ENCODE results near the gene STAB1. TPM values are rescaled to one million over a fixed set of nuclear protein-coding genes. Genes with fewer than 3 reads are reported as not detected.

The STAB1 gene
- total and polyA plus RNA-seq, 2 experiments from 2014 or later, result 0.90 to 1.9 TPM

DNA sequence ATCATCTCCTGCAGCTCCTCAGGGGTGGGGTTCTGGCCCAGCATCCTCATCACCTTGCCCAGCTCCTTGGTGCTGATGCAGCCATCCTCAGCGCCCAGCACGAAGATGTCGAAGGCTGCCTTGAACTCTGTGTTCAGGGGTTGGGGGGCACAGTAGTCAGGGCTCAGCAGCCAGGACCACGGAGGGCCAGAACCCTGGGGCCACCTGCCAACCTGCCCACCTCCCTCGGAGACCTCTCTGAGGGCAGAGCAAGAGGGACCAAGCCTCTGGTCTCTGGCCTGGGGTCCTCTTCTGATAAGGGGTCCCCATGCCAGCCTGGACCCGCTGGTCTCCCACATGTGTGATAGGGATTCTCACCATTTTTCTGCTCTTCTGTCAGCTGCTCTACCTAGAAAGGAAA is 43.0 kb upstream of the STAB1 start:
- H3K9me2 ChIP-seq (ENCODE audit: insufficient read depth), result no peaks in the 10 kb centered on the region
- ATAC-seq, result no peak
- Mint-ChIP-seq H3K4me3 (no peak overlapping the region), H3K27me3 (ENCODE audit: insufficient read depth, low read depth, poor library complexity) (peaks cover 15% of the 10 kb centered on the region), H3K36me3 (ENCODE audit: low read depth) (peaks cover 1% of the 10 kb centered on the region), H3K9me3 (no peaks in the 10 kb centered on the region; the same call in 2 of the 3 replicates), H3K4me1 (peaks cover 33% of the 10 kb centered on the region), H3K27ac (no peak overlapping the region)
- H4K20me1 ChIP-seq (replicated peaks; ENCODE audit: insufficient read depth), result peaks cover 3% of the 10 kb centered on the region
- peaks cover 15% of the 10 kb centered on the region for H3K79me2 ChIP-seq (replicated peaks; ENCODE audit: insufficient read depth)
- H3K4me3 ChIP-seq, result no peak overlapping the region
- H3K36me3 ChIP-seq (ENCODE audit: insufficient read depth), result 0 out of 2 replicates have a peak, but pooled peaks cover 2% of the 10 kb centered on the region
- no peaks in the 10 kb centered on the region for H3K27me3 ChIP-seq (ENCODE audit: insufficient read depth)
- DNase-seq (ENCODE audit: low spot score), result no peak
- H3F3A ChIP-seq (replicated peaks; ENCODE audit: low read depth), result no peaks in the 10 kb centered on the region
- H2AFZ ChIP-seq, result no peak overlapping the region
- peaks cover 21% of the 10 kb centered on the region for H3K4me1 ChIP-seq (ENCODE audit: insufficient read depth)
- H3K4me2 ChIP-seq, result no peak overlapping the region
- no peak overlapping the region for H3K27ac ChIP-seq (ENCODE audit: low read depth)
- no peak for TF ChIP-seq ZNF331 (CRISPR knock-in tag; IDR thresholded peaks at IDR 0.05; ENCODE audit: low read depth)
- TF ChIP-seq STAT1 (IDR thresholded peaks at IDR 0.05; ENCODE audit: unreplicated experiment), result no peak
- no peak for TF ChIP-seq EZH2phosphoT487 (IDR thresholded peaks at IDR 0.05; ENCODE audit: unreplicated experiment)
- no peak for TF ChIP-seq NANOG (IDR thresholded peaks at IDR 0.05; ENCODE audit: borderline replicate concordance)

DNA sequence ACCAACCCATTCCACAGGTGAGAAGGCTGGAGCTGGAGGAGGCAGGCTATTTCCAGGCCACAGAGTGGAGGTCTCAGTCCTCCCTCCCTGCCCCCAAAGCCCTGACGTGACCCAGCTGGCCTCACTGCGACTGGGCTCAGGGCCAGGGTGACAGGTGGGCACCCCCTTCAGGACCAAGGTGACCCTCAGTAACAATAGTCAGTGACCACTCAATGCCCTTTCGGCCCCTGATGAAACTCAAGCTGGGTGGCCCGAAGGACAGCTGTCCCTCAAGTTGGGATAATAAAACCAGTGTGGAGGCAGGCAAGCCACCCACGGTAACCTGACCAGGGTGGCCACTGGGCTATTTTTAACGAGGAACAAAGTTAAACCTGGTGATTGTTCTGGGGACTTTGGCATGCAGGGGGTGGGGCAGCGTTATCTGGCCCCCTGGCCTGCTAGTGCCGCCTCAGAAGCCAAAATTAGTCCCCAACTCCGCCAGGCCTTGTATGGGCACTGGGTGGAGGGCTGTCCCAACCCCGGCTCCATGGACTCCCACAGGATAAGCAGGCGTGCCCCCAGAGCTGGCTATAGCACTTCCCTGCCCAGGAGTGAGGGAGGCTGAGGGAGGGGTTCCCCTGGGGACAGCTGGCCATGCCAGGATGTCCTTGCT is 42.4 kb upstream of the STAB1 start:
- Mint-ChIP-seq H3K36me3 (ENCODE audit: low read depth) (peaks cover 7% of the 10 kb centered on the region), H3K4me1 (peaks cover 36% of the 10 kb centered on the region), H3K9me3 (no peaks in the 10 kb centered on the region; the same call in 2 of the 3 replicates), H3K4me3 (no peak overlapping the region), H3K27ac (no peak overlapping the region), H3K27me3 (ENCODE audit: insufficient read depth, low read depth, poor library complexity) (peaks cover 15% of the 10 kb centered on the region)
- DNase-seq (ENCODE audit: low spot score) (no peak), ATAC-seq (no peak)
- 0 out of 2 replicates have a peak, but pooled peaks cover 8% of the 10 kb centered on the region for H3K36me3 ChIP-seq (ENCODE audit: insufficient read depth)
- H4K20me1 ChIP-seq (replicated peaks; ENCODE audit: insufficient read depth), result peaks cover 9% of the 10 kb centered on the region
- H3K4me1 ChIP-seq (ENCODE audit: insufficient read depth), result peaks cover 26% of the 10 kb centered on the region
- no peak for TF ChIP-seq EZH2phosphoT487 (IDR thresholded peaks at IDR 0.05; ENCODE audit: unreplicated experiment)
- TF ChIP-seq CREB1 (CRISPR knock-in tag; IDR thresholded peaks at IDR 0.05; ENCODE audit: low read depth), result no peak
- TF ChIP-seq JUNB (IDR thresholded peaks at IDR 0.05; ENCODE audit: unreplicated experiment), result no peak
- no peak for TF ChIP-seq ZNF114 (CRISPR knock-in tag; IDR thresholded peaks at IDR 0.05)
- TF ChIP-seq POLR2AphosphoS5 (IDR thresholded peaks at IDR 0.05; ENCODE audit: low read depth), result no peak
- TF ChIP-seq, protein P1, sequence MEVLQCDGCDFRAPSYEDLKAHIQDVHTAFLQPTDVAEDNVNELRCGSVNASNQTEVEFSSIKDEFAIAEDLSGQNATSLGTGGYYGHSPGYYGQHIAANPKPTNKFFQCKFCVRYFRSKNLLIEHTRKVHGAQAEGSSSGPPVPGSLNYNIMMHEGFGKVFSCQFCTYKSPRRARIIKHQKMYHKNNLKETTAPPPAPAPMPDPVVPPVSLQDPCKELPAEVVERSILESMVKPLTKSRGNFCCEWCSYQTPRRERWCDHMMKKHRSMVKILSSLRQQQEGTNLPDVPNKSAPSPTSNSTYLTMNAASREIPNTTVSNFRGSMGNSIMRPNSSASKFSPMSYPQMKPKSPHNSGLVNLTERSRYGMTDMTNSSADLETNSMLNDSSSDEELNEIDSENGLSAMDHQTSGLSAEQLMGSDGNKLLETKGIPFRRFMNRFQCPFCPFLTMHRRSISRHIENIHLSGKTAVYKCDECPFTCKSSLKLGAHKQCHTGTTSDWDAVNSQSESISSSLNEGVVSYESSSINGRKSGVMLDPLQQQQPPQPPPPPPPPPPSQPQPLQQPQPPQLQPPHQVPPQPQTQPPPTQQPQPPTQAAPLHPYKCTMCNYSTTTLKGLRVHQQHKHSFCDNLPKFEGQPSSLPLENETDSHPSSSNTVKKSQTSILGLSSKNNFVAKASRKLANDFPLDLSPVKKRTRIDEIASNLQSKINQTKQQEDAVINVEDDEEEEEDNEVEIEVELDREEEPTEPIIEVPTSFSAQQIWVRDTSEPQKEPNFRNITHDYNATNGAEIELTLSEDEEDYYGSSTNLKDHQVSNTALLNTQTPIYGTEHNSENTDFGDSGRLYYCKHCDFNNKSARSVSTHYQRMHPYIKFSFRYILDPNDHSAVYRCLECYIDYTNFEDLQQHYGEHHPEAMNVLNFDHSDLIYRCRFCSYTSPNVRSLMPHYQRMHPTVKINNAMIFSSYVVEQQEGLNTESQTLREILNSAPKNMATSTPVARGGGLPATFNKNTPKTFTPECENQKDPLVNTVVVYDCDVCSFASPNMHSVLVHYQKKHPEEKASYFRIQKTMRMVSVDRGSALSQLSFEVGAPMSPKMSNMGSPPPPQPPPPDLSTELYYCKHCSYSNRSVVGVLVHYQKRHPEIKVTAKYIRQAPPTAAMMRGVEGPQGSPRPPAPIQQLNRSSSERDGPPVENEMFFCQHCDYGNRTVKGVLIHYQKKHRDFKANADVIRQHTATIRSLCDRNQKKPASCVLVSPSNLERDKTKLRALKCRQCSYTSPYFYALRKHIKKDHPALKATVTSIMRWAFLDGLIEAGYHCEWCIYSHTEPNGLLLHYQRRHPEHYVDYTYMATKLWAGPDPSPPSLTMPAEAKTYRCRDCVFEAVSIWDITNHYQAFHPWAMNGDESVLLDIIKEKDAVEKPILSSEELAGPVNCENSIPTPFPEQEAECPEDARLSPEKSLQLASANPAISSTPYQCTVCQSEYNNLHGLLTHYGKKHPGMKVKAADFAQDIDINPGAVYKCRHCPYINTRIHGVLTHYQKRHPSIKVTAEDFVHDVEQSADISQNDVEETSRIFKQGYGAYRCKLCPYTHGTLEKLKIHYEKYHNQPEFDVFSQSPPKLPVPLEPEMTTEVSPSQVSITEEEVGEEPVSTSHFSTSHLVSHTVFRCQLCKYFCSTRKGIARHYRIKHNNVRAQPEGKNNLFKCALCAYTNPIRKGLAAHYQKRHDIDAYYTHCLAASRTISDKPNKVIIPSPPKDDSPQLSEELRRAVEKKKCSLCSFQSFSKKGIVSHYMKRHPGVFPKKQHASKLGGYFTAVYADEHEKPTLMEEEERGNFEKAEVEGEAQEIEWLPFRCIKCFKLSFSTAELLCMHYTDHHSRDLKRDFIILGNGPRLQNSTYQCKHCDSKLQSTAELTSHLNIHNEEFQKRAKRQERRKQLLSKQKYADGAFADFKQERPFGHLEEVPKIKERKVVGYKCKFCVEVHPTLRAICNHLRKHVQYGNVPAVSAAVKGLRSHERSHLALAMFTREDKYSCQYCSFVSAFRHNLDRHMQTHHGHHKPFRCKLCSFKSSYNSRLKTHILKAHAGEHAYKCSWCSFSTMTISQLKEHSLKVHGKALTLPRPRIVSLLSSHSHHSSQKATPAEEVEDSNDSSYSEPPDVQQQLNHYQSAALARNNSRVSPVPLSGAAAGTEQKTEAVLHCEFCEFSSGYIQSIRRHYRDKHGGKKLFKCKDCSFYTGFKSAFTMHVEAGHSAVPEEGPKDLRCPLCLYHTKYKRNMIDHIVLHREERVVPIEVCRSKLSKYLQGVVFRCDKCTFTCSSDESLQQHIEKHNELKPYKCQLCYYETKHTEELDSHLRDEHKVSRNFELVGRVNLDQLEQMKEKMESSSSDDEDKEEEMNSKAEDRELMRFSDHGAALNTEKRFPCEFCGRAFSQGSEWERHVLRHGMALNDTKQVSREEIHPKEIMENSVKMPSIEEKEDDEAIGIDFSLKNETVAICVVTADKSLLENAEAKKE (CRISPR knock-in tag; IDR thresholded peaks at IDR 0.05), result no peak
- TF ChIP-seq, protein P2, sequence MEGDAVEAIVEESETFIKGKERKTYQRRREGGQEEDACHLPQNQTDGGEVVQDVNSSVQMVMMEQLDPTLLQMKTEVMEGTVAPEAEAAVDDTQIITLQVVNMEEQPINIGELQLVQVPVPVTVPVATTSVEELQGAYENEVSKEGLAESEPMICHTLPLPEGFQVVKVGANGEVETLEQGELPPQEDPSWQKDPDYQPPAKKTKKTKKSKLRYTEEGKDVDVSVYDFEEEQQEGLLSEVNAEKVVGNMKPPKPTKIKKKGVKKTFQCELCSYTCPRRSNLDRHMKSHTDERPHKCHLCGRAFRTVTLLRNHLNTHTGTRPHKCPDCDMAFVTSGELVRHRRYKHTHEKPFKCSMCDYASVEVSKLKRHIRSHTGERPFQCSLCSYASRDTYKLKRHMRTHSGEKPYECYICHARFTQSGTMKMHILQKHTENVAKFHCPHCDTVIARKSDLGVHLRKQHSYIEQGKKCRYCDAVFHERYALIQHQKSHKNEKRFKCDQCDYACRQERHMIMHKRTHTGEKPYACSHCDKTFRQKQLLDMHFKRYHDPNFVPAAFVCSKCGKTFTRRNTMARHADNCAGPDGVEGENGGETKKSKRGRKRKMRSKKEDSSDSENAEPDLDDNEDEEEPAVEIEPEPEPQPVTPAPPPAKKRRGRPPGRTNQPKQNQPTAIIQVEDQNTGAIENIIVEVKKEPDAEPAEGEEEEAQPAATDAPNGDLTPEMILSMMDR (conservative IDR thresholded peaks at IDR 0.05; ENCODE audit: low read depth in 2 of 2), result no peak
- TF ChIP-seq STAT1 (IDR thresholded peaks at IDR 0.05; ENCODE audit: unreplicated experiment), result no peak
- H3K9me2 ChIP-seq (ENCODE audit: insufficient read depth), result no peaks in the 10 kb centered on the region
- no peak overlapping the region for H3K4me2 ChIP-seq
- no peaks in the 10 kb centered on the region for H3F3A ChIP-seq (replicated peaks; ENCODE audit: low read depth)
- no peak overlapping the region for H3K4me3 ChIP-seq
- H3K79me2 ChIP-seq (replicated peaks; ENCODE audit: insufficient read depth), result peaks cover 21% of the 10 kb centered on the region
- H3K27me3 ChIP-seq (ENCODE audit: insufficient read depth), result no peaks in the 10 kb centered on the region
- no peak overlapping the region for H2AFZ ChIP-seq
- H3K27ac ChIP-seq (ENCODE audit: low read depth), result no peak overlapping the region
